AG04450 (cell line): Measurements from ENCODE around the gene RP9. TPM values are rescaled to one million over a fixed set of nuclear protein-coding genes. Genes with fewer than 3 reads are reported as not detected.
A peak's percentile ranks its signal among the peaks of the same experiment; 100 is the strongest.

Source experiments
- CTCF ChIA-PET: fragments of 300-600, 350-600 bp; formaldehyde crosslinking; extraction: SDS; loops from one replicate; lab custom pipeline; 2022; ENCODE audit warnings: antibody characterized with exemption, inconsistent platforms; lab: Charles Lee
- POLR2A ChIA-PET: fragments of 350-600 bp; formaldehyde crosslinking; extraction: SDS; loops from one replicate; lab custom pipeline; 2021; ENCODE audit warnings: antibody characterized with exemption, inconsistent platforms; lab: Yijun Ruan, JAX
- DNase-seq: peaks from one replicate; pipeline ENCODE4 v3.0.0-alpha.2; 2011; ENCODE audit warnings: low read depth, low spot score
- H3K27ac ChIP-seq: one replicate; pipeline ENCODE4 v1.5.1; 2012; ENCODE audit warnings: low read depth, low read length, control low read depth
- H3K27me3 ChIP-seq: one replicate; pipeline ENCODE4 v1.6.0; 2012; ENCODE audit warnings: low read length; ENCODE audit not compliant: control insufficient read depth, insufficient read depth
- H3K4me3 ChIP-seq: 2 replicates; pipeline ENCODE4 v1.5.1; 2011; ENCODE audit warnings: mild to moderate bottlenecking, low read depth, low read length, control low read depth
- H3K9me3 ChIP-seq: 2 replicates; pipeline ENCODE4 v1.5.1; 2012; ENCODE audit warnings: low read length; ENCODE audit not compliant: control insufficient read depth, insufficient read depth
- polyA plus RNA-seq: library from polyadenylated mRNA; depleted of rRNA; stranded (reverse); fragments of >200 nt; gene quantifications from 2 replicates; pipeline ENCODE4 v1.2.3, GENCODE V29; 2011
- TF ChIP-seq, protein P1 (sequence below): IDR thresholded peaks from 2 replicates; pipeline ENCODE4 v1.5.1; 2011; ENCODE audit warnings: low read depth, low read length, control low read depth, inconsistent platforms

Gene RP9
- polyA plus RNA-seq, 1 experiment = 23.9 TPM

DNA sequence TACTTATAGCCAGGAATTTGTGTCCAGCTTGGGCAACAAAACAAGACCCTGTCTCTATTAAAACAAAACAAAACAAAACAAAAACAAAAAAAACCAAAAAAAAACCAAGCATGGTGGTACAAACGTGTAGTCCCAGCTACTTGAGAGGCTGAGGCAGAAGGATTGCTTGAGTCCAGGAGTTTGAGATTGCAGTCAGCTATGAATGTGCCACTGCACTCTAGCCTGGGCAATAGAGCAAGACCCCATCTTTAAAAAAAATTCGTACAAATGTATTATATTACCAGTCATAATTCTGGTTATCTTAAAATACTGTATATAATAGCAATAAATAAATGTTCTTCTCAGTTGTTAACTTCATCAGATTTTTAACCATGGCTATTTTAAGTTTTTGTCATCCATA lies 17.9 kb upstream of the RP9 start:
- Histone ChIP-seq H3K4me3 (no peak overlapping the region), H3K9me3 (no peaks in the 10 kb centered on the region), H3K27ac (no peak overlapping the region), H3K27me3 (no peaks in the 10 kb centered on the region)
- TF ChIP-seq, protein P1, sequence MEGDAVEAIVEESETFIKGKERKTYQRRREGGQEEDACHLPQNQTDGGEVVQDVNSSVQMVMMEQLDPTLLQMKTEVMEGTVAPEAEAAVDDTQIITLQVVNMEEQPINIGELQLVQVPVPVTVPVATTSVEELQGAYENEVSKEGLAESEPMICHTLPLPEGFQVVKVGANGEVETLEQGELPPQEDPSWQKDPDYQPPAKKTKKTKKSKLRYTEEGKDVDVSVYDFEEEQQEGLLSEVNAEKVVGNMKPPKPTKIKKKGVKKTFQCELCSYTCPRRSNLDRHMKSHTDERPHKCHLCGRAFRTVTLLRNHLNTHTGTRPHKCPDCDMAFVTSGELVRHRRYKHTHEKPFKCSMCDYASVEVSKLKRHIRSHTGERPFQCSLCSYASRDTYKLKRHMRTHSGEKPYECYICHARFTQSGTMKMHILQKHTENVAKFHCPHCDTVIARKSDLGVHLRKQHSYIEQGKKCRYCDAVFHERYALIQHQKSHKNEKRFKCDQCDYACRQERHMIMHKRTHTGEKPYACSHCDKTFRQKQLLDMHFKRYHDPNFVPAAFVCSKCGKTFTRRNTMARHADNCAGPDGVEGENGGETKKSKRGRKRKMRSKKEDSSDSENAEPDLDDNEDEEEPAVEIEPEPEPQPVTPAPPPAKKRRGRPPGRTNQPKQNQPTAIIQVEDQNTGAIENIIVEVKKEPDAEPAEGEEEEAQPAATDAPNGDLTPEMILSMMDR = no peak
- ChIA-PET POLR2A (no interaction called here), CTCF (interaction anchor here (1.8 kb wide), 1 partner anchor 19 kb away, joined by 5 read pairs; the partner anchor contains the start of gene RP9)
- DNase-seq = no peak

DNA sequence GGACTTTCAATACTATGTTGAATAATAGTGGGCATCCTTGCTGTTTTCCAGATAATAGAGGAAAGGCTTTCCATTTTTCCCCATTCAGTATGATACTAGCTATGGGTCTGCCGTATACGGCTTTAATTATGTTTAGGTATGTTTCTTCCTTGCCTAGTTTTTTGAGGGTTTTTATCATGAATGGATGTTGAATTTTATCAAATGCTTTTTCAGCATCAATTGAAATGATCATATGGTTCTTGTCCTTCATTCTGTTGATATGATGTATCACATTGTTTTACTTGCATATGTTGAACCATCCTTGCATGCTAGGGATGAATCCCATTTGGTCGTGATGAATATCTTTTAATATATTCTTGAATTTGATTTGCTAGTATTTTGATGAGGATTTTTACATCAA lies 9.2 kb upstream of the RP9 start:
- Histone ChIP-seq H3K27me3 (peaks cover 11% of the 10 kb centered on the region), H3K4me3 (no peak overlapping the region), H3K9me3 (no peaks in the 10 kb centered on the region), H3K27ac (no peak overlapping the region)
- POLR2A ChIA-PET = no interaction called here
- DNase-seq = no peak
- TF ChIP-seq, protein P1 = no peak
- CTCF ChIA-PET = no interaction called here

DNA sequence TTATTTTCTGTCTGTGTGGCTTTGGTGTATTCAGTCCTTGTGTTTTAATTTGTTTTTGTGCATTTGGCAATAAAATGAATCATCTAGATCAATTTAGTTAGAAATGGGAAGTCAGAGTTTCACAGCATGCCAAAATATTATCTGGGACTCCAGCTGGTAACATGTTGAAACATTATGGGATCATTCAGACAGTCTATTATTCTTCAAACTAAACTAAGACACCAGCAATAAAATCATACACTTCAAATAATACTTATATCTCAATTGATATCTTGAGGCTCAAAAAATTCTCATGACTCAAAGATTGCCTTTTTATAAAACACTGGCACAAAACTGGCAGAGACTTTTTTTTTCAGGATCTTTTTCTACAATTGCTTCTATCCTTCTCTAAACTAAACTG lies 5.8 kb upstream of the RP9 start:
- CTCF ChIA-PET = no interaction called here
- H3K27me3 ChIP-seq = peaks cover 11% of the 10 kb centered on the region
- no peaks in the 10 kb centered on the region for H3K9me3 ChIP-seq
- no peak overlapping the region for H3K27ac ChIP-seq
- TF ChIP-seq, protein P1 = no peak
- no peak for DNase-seq
- POLR2A ChIA-PET = interaction anchor here (0.7 kb wide), 1 partner anchor 296 kb away, joined by 3 read pairs; no protein-coding TSS in a partner anchor
- no peak overlapping the region for H3K4me3 ChIP-seq

DNA sequence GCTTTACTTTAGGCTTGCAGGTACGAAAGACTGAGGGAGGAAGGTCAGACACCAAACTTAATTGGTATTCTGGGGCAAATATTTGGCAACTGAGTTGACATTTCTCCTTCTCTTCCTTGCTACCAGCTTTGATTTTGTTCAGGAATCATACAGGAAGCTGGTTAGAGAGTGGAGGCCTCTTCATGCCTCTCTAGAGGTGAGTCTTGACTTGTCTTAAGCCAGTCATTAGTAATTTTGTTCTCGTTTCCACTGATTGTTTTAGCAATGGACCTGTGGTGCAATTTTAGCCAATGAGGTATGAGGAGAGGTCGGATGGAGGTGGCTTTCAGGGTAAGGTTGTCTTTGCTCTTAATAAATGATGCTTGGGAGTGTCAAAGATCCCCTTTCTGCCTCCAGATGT lies 2.4 kb upstream of the RP9 start:
- ChIA-PET POLR2A (no interaction called here), CTCF (interaction anchor here (5.7 kb wide), 1 partner anchor 266 kb away, joined by 104 read pairs; no protein-coding TSS in a partner anchor)
- no peak overlapping the region for H3K27ac ChIP-seq
- no peaks in the 10 kb centered on the region for H3K9me3 ChIP-seq
- TF ChIP-seq, protein P1 = no peak
- H3K4me3 ChIP-seq = no peak overlapping the region
- no peak for DNase-seq
- H3K27me3 ChIP-seq = peaks cover 11% of the 10 kb centered on the region

DNA sequence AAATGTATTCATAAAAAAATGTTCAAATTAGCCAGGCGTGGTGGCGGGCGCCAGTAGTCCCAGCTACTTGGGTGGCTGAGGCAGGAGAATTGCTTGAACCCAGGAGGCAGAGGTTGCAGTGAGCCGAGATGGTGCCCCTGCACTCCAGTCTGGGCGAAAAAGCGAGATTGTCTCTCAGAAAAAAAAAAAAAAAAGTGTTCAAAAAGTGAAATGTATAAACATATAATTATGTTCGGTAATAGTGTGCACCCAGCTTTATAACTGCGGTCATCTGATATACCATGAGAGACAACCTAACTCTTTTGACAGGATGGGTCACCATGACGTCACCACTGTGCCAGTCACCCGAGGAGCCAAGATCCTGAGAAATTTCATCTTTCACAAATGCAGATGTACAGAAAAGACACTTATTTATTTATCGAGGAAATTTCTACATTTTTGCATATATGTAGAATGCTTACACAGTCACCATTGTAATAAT lies 594 bp upstream of the RP9 start:
- ChIA-PET CTCF (interaction anchor here (0.6 to 5.7 kb wide), 20 partner anchors 11 to 896 kb away, joined by 3 to 104 read pairs (median 5); partner anchors contain the start of genes BBS9, FKBP9 and NT5C3A), POLR2A (interaction anchor here (1.0 kb wide), 1 partner anchor 47 kb away, joined by 4 read pairs; the partner anchor contains the start of gene NT5C3A)
- peaks cover 6% of the 10 kb centered on the region for H3K27me3 ChIP-seq
- DNase-seq = no peak
- TF ChIP-seq, protein P1 = no peak
- no peak overlapping the region for H3K27ac ChIP-seq
- peak overlapping the region; percentile 63 for H3K4me3 ChIP-seq
- H3K9me3 ChIP-seq = no peaks in the 10 kb centered on the region
